ENCODE results near the gene GAL.

GRCh38 chr11:68673991-68674390 is 10.4 kb upstream of the GAL start:
- TF ChIP-seq CTCF (IDR thresholded peaks at IDR 0.05; ENCODE audit: insufficient read depth, low read length, poor library complexity, severe bottlenecking) (no peak), EZH2phosphoT487 (conservative IDR thresholded peaks at IDR 0.05; ENCODE audit: low read length) (no peak)
